Bone marrow (tissue), 2 donors: ENCODE results near the gene GRM4.

ENCODE experiments used
- DNase-seq, 2 donors: peaks; one replicate each; lab custom pipeline; 2025; lab: John Stamatoyannopoulos, UW

GRM4 gene

GRCh38 chr6:34143196-34143883 is 2.5 kb downstream of the GRM4 start:
- no peak for DNase-seq

- no peak for DNase-seq
Observed at GRCh38 chr6:34142061-34142998, 3.6 kb downstream of the GRM4 start.

GRCh38 chr6:34140075-34140474 is 5.8 kb downstream of the GRM4 start:
- no peak for DNase-seq

- no peak for DNase-seq
Observed at GRCh38 chr6:34138914-34139510, 6.9 kb downstream of the GRM4 start.

GRCh38 chr6:34138191-34138590 is 7.7 kb downstream of the GRM4 start:
- no peak for DNase-seq

- DNase-seq: no peak
Observed at GRCh38 chr6:34135541-34135940, 10.3 kb downstream of the GRM4 start.

GRCh38 chr6:34132486-34133185 is 13.3 kb downstream of the GRM4 start:
- no peak for DNase-seq

- DNase-seq: no peak
Observed at GRCh38 chr6:34131326-34132290, 14.3 kb downstream of the GRM4 start.

- DNase-seq: no peak
Observed at GRCh38 chr6:34130862-34131261, 15.0 kb downstream of the GRM4 start.

- no peak for DNase-seq
Observed at GRCh38 chr6:34129753-34130152, 16.1 kb downstream of the GRM4 start.

GRCh38 chr6:34128045-34128444 is 17.8 kb downstream of the GRM4 start:
- no peak for DNase-seq

- DNase-seq: no peak
Observed at GRCh38 chr6:34126419-34126818, 19.5 kb downstream of the GRM4 start.

GRCh38 chr6:34125939-34126338 is 19.9 kb downstream of the GRM4 start:
- no peak for DNase-seq

GRCh38 chr6:34120953-34121675 is 24.8 kb downstream of the GRM4 start:
- no peak for DNase-seq

GRCh38 chr6:34115915-34116314 is 30.0 kb downstream of the GRM4 start:
- DNase-seq: no peak

GRCh38 chr6:34115403-34115795 is 30.5 kb downstream of the GRM4 start:
- DNase-seq: no peak

GRCh38 chr6:34114695-34115402 is 31.0 kb downstream of the GRM4 start:
- no peak for DNase-seq

GRCh38 chr6:34113532-34113931 is 32.4 kb downstream of the GRM4 start:
- no peak for DNase-seq

GRCh38 chr6:34112126-34112525 is 33.8 kb downstream of the GRM4 start:
- DNase-seq: no peak

- DNase-seq: no peak
Observed at GRCh38 chr6:34110610-34111009, 35.3 kb downstream of the GRM4 start.
